Left colon (tissue), 2 donors: ENCODE results near the gene NRN1L. TPM values are rescaled to one million over a fixed set of nuclear protein-coding genes. Genes with fewer than 3 reads are reported as not detected.

ENCODE experiments used
- ATAC-seq: fragments of 200-7000 bp; cut with Tn5 transposase; one replicate; pipeline ENCODE4 v1.9.1; 2020; ENCODE audit warnings: mild to moderate bottlenecking, moderate library complexity
- DNase-seq, 2 donors: peaks; one replicate each; pipeline ENCODE4 v3.0.0-alpha.2; 2020
- intact Hi-C, 2 donors: fragments of 100-400 bp; cut with DNase I in 1 of 2; cut with micrococcal nuclease in 1 of 2; formaldehyde crosslinking; loops; one replicate each; pipeline versions ENCODE4 v1.11.2 to v1.14.0; 2022; cut with DNase I, micrococcal nuclease
- total RNA-seq, 2 donors: library from RNA; stranded (reverse); fragmentation: NEBNext Ultra II Directional; extraction: Animal tissue kit (Norgen Biotek cat#: 25700); gene quantifications; one replicate each; pipeline ENCODE4 v1.2.1, GENCODE V29; 2021
- donor health status: DM: no; HTN: no; CAD: no.
- donor health status: DM: yes; HTN: yes; CAD: no.

Gene NRN1L
- total RNA-seq, 2 donors from 2014 or later: 0.67 TPM; not detected in 1

DNA sequence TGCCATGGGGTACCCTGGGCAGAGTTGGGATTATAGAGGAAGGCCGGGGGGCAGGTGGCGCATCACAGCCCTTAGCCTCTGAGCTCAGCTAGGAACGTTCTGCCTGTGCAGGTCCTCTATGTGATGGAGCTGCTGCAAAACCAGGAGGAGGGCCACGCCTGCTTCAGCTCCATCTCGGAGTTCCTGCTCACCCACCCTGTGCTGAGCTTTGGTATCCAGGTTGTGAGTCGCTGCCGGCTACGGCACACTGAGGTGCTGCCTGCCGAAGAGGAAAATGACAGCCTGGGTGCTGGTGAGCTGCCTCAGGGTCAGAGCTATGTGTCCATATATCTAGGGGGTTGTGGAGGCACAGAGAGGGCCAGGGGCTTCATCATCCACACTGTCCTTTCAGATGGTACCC lies 5.8 kb upstream of the NRN1L start:
- ATAC-seq (no peak), DNase-seq (no peak)
- intact Hi-C loops: no loop called here

DNA sequence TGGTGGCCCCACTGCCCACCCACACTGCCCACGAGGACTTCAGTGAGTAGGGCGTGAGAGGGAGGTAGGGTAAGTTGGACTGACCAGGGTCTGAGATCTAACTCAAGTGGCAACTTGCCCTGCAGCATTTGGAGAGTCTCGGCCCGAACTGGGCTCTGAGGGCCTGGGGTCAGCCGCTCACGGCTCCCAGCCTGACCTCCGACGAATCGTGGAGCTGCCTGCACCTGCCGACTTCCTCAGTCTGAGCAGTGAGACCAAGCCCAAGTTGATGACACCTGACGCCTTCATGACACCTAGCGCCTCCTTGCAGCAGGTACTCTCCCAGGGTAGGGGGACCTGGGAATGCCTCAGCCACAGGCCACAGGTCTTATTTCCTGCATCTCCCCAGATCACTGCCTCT lies 5.2 kb upstream of the NRN1L start:
- DNase-seq: no peak
- intact Hi-C loops: no loop called here
- no peak for ATAC-seq

DNA sequence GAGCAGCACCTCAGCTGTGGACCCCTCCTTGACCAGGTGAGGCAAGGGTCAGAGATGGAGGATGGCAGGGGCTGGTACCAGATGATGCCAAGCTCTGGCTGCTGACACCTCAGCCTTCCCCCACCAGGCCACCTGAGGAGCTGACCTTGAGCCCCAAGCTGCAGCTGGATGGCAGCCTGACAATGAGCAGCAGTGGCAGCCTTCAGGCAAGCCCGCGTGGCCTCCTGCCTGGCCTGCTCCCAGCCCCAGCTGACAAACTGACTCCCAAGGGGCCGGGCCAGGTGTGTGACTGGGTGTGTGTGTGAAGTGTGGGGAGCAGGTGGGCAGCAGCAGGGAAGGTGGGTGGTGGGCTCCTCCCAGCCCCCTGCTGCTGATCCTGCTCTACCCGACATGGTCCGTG lies 4.7 kb upstream of the NRN1L start:
- intact Hi-C loops: no loop called here
- ATAC-seq: no peak
- DNase-seq: no peak

DNA sequence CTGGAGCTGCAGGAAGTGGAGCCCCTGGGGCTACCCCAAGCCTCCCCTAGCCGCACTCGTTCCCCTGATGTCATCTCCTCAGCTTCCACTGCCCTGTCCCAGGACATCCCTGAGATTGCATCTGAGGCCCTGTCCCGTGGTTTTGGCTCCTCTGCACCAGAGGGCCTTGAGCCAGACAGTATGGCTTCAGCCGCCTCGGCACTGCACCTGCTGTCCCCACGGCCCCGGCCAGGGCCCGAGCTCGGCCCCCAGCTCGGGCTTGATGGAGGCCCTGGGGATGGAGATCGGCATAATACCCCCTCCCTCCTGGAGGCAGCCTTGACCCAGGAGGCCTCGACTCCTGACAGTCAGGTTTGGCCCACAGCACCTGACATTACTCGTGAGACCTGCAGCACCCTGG lies 4.1 kb upstream of the NRN1L start:
- no peak for ATAC-seq
- intact Hi-C loops: no loop called here
- no peak for DNase-seq

DNA sequence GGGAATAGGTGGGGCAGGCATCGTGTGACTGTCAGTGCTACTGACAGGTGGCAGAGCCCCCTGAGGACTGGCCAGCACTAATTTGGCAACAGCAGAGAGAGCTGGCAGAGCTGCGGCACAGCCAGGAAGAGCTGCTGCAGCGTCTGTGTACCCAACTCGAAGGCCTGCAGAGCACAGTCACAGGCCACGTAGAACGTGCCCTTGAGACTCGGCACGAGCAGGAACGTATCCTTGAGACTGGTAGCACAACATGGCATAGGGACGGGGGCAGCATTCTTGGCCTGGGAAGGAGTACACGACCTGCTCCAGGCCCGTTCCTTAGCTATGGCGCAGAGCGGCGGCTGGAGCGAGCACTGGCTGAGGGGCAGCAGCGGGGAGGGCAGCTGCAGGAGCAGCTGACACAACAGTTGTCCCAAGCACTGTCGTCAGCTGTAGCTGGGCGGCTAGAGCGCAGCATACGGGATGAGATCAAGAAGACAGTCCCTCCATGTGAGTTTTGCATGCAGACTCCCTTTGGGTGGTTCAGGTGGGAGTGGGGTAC lies 3.0 kb upstream of the NRN1L start:
- intact Hi-C loops: no loop called here
- ATAC-seq (no peak), DNase-seq (no peak)

DNA sequence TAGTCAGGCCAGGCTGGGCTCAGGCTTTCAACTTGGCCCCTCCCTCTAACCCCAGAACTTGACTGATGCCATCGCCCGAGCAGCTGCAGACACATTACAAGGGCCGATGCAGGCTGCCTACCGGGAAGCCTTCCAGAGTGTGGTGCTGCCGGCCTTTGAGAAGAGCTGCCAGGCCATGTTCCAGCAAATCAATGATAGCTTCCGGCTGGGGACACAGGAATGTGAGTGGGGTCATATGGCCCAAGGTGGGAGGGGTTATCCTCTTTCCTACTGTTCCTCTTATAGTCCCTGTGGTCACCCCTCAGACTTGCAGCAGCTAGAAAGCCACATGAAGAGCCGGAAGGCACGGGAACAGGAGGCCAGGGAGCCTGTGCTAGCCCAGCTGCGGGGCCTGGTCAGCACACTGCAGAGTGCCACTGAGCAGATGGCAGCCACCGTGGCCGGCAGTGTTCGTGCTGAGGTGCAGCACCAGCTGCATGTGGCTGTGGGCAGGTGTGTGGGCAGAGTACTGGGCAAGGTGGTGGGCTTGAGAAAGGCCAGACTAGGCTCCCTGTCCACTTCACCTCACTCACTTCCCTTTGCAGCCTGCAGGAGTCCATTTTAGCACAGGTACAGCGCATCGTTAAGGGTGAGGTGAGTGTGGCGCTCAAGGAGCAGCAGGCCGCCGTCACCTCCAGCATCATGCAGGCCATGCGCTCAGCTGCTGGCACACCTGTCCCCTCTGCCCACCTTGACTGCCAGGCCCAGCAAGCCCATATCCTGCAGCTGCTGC lies 2.1 kb upstream of the NRN1L start:
- intact Hi-C loops: no loop called here
- DNase-seq: no peak

DNA sequence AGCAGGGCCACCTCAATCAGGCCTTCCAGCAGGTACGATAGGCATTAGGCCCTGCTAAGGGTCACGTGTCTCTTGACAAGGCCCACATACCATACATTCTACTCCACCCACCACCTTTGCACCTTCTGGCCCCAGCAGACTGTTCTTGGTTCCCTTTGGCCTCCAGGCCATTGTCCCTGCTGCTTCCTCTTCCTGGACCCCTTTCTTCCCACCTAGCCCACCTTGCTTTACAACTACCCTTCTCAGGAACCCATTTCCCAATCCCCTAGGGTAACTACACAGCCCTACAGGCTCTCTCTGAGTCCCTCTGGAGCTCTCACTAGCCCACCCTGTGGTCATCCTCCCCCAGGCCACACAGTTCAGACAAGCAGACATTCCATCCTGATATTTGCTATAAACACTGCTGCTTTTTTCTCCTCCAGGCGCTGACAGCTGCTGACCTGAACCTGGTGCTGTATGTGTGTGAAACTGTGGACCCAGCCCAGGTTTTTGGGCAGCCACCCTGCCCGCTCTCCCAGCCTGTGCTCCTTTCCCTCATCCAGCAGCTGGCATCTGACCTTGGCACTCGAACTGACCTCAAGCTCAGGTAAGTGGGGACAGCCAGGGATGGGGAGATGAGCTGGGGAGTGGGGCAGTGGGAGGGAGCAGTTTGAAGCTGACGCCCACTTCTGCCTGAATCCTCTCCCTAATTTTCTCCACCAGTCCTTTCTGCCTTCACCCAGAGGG lies 1.4 kb upstream of the NRN1L start:
- intact Hi-C loops: no loop called here
- DNase-seq (peak in 1 of 2 donors; percentile 29), ATAC-seq (peak; percentile 84)

More for the DNA sequence above, 2.1 kb upstream of the NRN1L start:
- ATAC-seq: no peak

DNA sequence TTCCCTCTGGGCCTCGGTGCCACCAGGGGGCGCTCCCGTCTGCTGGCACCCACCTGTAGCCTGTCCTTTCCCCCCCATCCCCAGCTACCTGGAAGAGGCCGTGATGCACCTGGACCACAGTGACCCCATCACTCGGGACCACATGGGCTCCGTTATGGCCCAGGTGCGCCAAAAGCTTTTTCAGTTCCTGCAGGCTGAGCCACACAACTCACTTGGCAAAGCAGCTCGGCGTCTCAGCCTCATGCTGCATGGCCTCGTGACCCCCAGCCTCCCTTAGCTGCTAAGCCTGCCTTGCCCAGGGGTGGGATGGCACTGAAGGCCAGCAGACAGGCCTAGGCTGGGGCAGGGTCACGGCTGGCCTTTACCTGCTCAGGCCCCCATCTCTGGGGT lies 818 bp upstream of the NRN1L start:
- DNase-seq (peak; percentile 49 to 79), ATAC-seq (peak; percentile 66)
- intact Hi-C loops: no loop called here

DNA sequence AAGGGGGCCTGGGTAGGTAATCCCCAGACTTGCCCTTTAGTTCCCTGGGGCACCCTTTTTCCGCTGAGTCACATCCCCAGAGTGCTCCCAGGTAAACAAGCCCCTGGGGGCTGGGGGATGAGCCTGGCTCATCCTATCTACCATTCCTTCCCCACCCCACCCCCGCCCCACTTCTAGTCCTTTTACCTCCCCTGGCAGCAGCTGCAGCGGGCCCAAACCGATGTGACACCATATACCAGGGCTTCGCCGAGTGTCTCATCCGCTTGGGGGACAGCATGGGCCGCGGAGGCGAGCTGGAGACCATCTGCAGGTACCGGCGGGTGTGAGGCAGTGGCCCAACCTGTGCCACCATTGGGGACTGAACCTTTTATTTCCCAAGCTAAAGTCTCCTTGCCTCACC lies 860 bp downstream of the NRN1L start:
- no peak for ATAC-seq
- DNase-seq: no peak
- intact Hi-C loops: loop anchor here in 1 of 2 donors (5.0 kb wide), 1 partner anchor 42 kb away; no protein-coding TSS in a partner anchor

DNA sequence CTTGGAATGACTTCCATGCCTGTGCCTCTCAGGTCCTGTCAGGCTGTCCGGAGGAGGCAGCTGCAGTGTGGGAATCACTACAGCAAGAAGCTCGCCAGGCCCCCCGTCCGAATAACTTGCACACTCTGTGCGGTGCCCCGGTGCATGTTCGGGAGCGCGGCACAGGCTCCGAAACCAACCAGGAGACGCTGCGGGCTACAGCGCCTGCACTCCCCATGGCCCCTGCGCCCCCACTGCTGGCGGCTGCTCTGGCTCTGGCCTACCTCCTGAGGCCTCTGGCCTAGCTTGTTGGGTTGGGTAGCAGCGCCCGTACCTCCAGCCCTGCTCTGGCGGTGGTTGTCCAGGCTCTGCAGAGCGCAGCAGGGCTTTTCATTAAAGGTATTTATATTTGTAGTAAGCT lies 1.3 kb downstream of the NRN1L start:
- intact Hi-C loops: loop anchor here in 1 of 2 donors (5.0 kb wide), 1 partner anchor 41 kb away; no protein-coding TSS in a partner anchor
- ATAC-seq: no peak
- no peak for DNase-seq

DNA sequence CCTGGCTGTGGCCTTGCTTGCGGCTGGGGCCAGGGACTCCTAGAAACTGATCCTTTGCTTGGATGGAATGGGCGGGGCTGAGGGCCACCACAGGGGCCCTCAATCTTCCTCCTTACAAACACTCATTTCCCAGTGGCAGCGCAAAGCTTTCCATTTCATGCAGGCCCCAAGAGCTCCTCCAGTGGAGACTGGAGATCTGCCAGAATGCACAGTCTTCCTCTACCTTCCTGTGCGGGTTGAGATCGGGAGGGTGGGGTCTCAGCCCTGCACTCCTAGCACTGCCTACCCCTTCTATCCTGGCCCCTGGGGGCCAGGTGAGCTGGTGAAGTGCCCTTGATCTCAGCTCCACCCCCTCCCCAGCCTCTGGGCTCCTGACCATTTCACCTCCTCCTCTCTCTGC lies 1.7 kb downstream of the NRN1L start:
- intact Hi-C loops: loop anchor here in 1 of 2 donors (5.0 kb wide), 1 partner anchor 41 kb away; no protein-coding TSS in a partner anchor
- ATAC-seq (no peak), DNase-seq (no peak)

DNA sequence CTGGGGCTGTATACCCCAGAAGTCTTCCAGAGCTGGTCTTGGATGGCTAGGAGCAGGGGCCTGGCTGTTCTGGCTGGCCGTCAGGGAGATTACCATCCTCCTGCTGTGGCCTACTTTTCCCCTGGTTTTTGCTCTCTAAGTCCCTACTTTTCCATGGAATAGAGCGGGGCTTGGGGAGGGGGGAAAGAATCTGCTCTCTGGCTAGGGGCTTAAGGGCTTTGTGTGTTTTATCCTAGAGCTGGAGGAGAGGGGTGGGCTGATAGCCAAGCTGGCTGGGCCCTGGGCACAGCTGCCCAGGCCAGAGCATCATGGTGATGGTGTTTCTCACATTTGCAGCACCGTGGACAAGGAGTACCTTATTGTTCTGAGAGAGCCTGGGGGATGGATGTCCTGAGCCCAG lies 3.6 kb downstream of the NRN1L start:
- intact Hi-C loops: loop anchor here in 1 of 2 donors (5.0 kb wide), 1 partner anchor 39 kb away; no protein-coding TSS in a partner anchor
- DNase-seq: no peak
- no peak for ATAC-seq

DNA sequence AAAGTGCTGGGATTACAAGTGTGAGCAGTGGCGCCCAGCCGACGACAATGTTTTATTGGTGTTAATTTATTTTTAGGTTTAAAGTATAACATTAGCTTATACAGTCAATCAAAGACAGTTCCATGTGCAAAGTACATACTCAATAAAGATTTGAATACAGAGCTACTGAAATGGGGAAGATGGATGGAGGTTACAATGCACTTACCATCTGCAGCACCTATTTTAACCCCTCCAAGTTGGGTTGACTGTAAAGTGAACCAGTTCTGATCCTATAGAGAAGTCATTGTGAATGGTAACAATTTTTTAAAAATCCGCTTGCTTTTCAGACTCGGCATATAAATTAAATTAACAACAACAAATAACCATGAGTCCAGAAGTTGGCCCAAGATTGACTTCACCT lies 7.7 kb downstream of the NRN1L start:
- ATAC-seq: peak; percentile 32
- intact Hi-C loops: no loop called here
- DNase-seq: peak in 1 of 2 donors; percentile 24

DNA sequence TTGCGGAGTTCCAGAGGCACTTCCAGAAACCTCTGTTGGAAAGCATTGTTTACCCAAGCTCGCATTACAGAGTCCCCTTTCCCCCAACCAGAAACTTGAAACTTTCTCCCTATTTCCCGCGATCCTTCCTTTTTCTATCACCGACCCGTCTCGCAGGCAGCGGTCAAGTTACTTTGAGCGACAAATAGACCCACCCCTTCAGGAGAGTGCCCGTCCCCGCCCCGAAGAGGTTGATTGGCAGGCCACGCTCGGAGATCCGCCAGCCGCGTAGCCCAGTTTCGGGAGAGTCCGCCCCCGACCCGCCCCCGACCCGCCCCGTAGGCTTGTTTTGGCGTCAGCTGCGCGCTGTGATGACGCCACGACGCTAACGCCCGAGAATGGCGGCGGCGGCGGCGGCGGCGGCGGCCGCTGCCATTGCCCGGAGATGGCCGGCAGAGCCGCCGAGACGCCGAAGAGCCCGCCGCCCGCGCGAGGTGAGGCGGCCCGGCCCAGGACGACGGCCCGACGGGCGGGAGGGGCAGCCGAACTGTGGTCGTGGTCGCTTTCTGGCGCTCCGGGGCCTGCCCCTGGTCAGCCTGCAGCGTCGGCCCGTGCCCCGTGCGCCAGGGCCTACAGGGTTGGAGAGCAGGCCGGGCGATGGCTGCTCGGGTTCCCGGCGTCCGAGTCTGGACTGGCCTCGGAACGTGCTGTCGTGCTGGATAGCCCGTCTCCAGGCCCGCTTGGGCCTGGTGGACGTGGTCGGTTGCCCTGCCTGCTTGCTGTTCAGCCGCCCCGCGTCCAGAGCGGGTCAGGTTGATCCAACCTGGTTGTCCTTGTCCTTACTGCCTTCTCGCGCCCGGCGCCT lies 8.4 kb downstream of the NRN1L start, which contains the start of gene PSKH1:
Gene PSKH1, plus strand, starts transcription at position 356 of the 844 bp plus-strand sequence. CDS start 15,496 bp downstream, outside the sequence.
- ATAC-seq (peak; percentile 91), DNase-seq (peak; percentile 96)
- intact Hi-C loops: no loop called here

DNA sequence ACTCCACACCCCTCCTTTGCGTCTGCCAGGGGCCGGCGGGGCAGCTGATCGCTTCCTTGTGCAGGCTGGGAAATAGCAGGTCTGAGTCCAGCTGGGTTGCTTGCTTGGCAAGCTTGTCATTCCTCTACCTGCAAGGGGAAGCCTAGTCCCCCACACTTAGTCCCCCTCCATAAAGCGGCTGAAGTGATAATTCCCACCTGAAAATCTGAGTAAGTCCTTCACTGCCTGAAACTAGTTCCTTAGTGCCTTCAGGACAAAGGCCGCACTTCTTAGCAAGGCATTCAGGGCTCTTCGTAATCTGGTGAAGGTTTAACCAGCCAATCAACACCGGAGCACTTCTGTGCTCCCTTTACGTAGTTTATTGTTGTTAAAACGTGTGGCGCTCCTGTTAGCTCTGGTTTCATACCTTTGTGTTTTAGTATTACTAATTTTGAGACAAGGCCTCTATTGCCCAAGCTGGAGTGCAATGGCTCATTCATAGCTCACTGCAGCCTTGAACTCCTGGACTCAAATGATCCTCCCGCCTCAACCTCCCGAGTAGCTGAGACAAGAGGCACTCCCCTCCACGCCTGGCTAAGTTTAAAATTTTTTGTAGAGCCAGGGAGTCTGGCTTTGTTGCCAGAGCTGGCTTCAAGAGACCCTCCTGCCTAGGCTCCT lies 9.2 kb downstream of the NRN1L start:
- intact Hi-C loops: no loop called here
- ATAC-seq (peak; percentile 65), DNase-seq (peak in 1 of 2 donors; percentile 63)

DNA sequence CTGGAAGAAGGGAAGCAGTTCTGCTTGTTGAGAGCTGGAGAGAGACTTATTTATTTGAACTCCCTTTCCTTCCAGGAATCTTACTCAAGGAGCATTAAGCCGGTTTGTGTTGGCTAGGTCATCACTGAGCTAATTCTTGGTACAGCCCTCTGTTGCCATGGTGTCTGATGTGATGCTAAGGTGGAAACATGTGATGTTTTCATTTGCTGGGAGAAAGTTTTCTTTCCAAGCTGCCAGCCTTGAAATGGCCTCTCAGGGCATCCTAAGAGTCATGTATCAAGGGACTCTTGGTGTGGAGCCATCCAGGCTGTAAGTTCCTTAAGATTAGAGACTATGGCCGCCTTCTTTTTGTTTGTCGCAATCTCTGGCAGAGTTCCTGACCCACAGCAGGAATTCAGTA lies 12.5 kb downstream of the NRN1L start:
- DNase-seq (no peak), ATAC-seq (no peak)
- intact Hi-C loops: no loop called here

DNA sequence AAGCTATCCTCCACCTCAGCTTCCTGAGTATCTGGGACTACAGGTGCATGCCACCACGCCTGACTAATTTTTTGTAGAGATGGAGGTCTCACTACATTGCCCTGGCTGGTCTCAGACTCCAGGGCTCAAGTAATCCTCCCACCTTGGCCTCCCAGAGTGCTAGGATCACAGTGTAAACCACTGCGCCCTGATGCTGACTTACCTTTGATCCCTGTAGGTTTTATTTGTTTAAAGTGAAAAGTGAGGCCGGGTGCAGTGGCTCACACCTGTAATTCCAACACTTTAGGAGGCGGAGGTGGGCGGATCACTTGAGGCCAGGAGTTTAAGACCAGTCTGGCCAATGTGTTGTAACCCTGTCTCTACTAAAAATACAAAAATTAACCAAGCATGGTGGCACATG lies 17.0 kb downstream of the NRN1L start:
- intact Hi-C loops: no loop called here
- DNase-seq: peak; percentile 38 to 56
- ATAC-seq: peak; percentile 97

DNA sequence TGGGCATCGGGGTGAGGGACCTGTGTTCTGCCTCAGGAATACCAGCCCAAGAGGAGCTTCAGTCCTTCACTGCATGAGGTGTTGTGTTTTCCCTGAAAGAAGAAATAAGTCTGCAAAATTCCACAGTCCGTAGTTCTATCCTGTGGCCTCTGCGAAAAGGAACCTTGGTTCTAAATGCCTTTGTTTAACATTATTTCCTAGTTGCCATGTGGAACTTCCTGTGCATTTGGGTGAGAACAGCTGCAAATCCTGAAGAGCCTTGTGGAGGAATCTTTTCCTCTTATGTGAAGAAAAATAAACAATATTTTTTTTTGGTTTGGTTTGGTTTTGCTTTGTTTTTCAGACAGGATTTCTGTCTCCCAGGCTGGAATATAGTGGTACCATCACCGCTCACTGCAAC lies 18.1 kb downstream of the NRN1L start:
- ATAC-seq: no peak
- DNase-seq: no peak

More for the DNA sequence above, 18.1 kb downstream of the NRN1L start:
- intact Hi-C loops: no loop called here
